Head of caudate nucleus (tissue), 42 donors: ENCODE results near the gene C2CD2.

ENCODE experiments used
- DNase-seq, 42 donors: peaks; one replicate each; pipeline versions ENCODE4 v3.0.0 to v3.0.0-alpha.2; 2020 to 2021; ENCODE audit warnings: mixed read lengths in 7 of 42
- intact Hi-C: fragments of 100-400 bp; cut with DNase I; formaldehyde crosslinking; loops from one replicate; pipeline ENCODE4 v1.15.0; 2022

C2CD2 gene

GRCh38 chr21:41883582-41883981 is 70.2 kb downstream of the C2CD2 start:
- intact Hi-C loops = no loop called here
- no peak for DNase-seq

DNA sequence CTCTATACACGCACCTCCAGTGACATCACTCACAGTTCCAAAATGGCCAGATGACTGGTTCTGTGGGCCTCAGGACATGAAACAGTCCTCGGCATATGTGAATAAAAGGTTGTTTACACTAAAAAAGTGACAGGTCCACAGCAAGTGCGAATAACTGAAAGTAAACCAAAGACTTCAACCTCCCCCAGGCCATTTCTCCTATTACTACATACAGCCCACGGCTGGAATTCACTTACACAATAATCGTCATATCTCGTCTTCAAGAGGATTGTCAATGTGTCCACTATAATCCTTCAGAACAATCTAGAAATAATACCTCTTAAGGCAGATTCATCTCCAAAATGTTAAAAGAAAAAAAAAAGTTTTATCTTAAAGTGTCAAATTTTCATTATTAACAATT is 72.8 kb downstream of the C2CD2 start:
- intact Hi-C loops = no loop called here
- no peak for DNase-seq

DNA sequence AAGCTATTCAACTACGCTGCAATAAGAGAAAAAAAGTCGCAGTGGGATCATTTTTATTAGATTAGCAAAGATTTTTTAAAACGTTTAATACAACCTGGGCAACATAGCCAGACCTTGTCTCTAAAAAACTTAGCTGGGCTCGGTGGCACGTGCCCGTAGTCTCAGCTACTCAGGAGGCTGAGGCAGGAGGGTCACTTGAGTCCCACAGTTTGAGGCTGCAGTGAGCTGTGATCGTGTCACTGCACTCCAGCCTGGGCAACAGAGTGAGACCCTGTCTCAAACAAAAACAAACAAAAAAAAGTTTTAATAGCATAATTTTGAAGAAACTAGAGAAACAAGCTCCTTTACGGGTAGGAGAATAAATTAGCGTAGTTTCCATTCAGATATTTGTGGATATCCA is 73.7 kb downstream of the C2CD2 start:
- DNase-seq = no peak
- intact Hi-C loops = no loop called here

GRCh38 chr21:41879190-41879998 is 74.4 kb downstream of the C2CD2 start, which contains the start of gene PRDM15:
Gene PRDM15 (minus strand): TSS chr21:41879344. CDS start chr21:41860363, 18,981 bp downstream.
- peak; percentile 63 to 94 (median 87) for DNase-seq
- intact Hi-C loops = loop anchor here (5.0 kb wide), 2 partner anchors 68 to 123 kb away; no protein-coding TSS in a partner anchor

DNA sequence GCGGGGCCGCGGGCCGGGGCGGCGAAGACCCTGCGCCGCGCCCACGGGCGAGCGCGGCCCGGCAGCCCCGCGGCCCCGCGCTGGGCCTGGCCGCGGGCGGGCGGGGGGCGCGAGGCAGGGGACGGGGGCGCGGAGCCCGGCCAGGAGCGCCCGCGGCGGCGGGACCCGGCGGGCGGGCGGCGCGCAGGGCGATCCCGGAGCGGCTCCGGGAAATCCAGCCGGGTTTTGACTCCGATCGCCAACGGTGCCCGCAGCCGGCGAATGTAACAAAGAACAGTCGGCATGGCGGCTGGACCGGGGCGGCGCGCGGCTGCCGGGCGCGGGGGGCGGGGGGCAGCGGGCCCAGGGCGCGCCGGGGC is 75.0 kb downstream of the C2CD2 start:
- DNase-seq = peak; percentile 52 to 93 (median 84)
- intact Hi-C loops = loop anchor here (5.0 kb wide), 2 partner anchors 68 to 123 kb away; no protein-coding TSS in a partner anchor

DNA sequence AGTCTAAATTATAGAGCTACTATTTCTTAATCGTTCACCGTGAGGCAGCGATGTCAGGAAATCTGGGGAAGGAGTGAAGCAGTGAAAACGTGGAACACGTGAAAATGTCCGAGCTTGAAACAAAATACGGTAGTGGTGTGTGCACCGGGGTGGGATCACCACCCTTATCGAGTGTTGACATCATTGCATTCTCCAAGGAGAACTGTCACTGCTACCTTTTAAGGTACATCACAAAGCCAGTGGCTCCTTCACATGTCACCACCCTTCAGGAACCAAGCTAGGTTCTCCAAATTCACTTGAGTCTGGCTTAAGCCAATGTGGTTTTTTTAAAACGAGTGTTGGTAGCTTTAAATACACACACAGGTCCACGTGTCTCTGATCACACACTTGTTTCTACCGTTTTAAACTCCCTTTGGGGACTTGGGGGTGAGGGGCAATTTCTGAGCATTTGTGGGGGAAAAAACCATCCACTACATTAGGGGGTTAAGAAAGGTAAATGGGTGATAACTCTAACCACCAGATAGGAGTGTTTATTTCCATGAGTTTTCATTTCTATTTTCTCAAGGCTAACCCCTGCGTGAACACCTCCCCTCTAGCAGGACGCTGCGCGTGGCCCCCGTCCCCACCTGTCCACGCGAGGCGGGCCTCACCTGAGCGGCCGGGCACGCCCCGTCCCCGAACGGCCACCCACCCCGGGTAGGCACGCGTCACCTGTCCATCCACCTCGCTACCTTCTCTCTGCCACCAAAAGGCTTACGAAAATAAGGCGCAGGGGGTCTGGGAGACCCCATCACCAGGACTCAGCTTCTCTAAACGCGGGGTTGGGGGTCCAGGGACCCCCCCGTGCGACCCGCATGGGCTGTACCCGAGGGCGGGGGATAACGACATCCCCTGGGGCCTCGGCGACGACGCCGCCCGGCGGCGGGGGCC is 75.7 kb downstream of the C2CD2 start:
- intact Hi-C loops = loop anchor here (5.0 kb wide), 2 partner anchors 69 to 124 kb away; no protein-coding TSS in a partner anchor

DNA sequence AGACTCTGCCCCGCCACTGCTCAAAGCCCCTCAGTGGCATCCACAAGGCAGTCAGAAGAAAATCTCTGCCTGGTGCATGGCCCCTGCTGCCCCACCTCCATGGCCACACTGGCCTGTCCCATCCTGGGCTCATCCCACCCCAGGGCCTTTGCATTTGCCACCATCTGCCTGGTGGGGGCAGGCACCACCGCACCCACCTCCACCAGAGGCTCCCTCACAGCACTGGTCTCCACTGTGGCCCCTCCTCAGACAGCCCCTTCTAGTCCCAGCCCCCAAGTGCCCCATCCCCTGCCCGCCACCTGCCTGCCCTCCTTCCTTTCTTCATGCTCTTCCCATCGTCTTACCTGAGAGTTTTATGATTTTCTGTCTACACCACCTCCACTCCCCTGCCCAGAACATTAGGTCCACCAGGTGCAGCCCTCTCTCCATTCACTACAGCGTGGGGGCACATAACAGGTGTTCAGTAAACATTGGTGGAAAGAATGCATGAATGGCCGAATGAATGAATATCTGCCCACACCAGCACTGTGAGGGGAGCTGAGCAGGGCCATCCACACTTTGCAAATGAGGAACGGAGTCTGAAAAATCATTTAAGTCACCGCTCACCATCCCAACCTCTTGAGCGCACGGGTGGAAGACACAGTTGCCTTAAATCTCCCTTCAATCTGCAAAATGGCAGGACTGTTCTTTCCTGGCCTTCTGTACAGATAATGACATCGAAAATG is 76.7 kb downstream of the C2CD2 start:
- intact Hi-C loops = loop anchor here (5.0 kb wide), 2 partner anchors 70 to 125 kb away; no protein-coding TSS in a partner anchor
- no peak for DNase-seq

More for the DNA sequence above, 75.7 kb downstream of the C2CD2 start:
- DNase-seq = peak in 26 of 42 donors; percentile 14 to 62 (median 36)

- intact Hi-C loops = loop anchor here (5.0 kb wide), 2 partner anchors 71 to 126 kb away; no protein-coding TSS in a partner anchor
- DNase-seq = no peak
Measured at GRCh38 chr21:41876396-41876795, 77.4 kb downstream of the C2CD2 start.

DNA sequence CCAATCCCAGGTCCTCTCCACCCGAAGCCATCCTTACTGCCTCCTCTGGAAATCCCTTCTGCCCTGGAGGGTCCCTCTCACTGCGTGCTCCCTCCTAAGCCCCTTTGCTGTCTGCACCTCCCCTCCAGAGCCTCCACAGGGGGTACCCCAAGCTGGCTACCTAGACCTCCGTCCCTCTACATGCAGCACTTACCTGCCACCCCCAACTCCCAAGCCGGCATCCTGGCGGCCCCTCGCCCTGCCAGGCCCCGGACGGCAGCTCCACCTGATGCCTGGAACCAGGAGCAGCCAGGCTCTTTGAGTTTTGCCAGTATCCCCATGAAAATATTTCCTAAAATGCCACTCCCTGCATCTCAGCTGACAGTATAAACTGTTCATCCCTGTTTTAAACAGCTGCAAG is 78.7 kb downstream of the C2CD2 start:
- no peak for DNase-seq
- intact Hi-C loops = loop anchor here (5.0 kb wide), 2 partner anchors 72 to 127 kb away; no protein-coding TSS in a partner anchor

DNA sequence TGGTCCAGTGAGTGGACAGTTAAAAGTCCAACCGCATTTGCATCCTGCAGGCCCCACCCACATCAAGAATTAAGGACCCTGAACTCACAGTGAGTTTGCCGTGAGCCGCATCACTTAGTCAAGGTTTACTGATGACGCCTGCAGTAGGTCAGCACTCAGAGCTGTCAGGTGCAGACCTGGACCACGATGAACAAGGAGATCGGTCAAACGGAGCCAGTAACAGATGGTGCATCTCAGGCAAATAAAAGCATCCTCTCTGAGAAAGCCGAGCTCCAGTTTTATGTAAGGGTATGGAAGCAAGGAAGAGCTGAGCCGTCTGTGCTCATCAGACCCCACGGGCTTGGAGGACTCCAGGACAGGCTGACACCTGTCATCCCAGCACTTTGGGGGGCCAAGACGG is 79.2 kb downstream of the C2CD2 start:
- DNase-seq = no peak
- intact Hi-C loops = loop anchor here (5.0 kb wide), 2 partner anchors 73 to 128 kb away; no protein-coding TSS in a partner anchor

DNA sequence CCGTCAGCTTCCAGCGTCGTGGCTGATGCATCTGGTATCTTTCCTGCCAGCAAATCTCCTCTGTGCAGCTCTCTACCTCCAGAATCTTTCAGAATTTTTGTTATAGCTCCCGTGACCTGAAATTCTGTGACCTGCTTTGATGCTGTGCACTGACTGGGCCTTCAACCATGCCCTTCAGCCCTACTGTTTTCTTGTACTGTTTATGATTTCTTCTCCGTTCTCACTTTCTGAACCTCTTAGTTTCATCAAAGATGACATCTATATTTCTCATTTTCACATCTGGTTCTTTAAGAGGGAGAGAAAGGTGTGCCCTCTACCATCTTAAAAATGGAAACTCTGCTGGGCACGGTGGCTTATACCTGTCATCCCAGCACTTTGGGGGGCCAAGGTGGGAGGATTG is 80.4 kb downstream of the C2CD2 start:
- intact Hi-C loops = no loop called here
- no peak for DNase-seq

DNA sequence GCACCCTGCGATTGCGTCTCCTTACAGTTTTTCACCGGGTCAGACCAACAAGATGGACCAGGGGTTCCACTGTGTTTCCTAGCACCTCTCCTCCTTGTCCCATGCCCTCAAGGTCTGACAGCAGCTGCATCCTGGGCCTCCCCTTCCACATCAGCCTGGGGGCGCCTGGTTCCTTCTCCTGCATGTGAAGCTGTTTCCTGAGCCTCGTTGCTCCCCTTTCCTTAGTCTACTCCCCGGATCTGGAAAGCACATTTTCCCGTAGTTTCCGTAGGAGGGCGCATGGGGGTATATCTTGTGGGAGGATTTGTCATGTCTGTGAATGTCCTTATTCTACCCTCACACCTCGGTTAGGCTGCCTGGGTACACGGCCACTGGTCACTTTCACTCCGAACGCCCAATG is 80.8 kb downstream of the C2CD2 start:
- intact Hi-C loops = no loop called here
- peak in 25 of 42 donors; percentile 16 to 61 (median 36) for DNase-seq

- intact Hi-C loops = no loop called here
Measured at GRCh38 chr21:41871293-41872030, 82.4 kb downstream of the C2CD2 start.

DNA sequence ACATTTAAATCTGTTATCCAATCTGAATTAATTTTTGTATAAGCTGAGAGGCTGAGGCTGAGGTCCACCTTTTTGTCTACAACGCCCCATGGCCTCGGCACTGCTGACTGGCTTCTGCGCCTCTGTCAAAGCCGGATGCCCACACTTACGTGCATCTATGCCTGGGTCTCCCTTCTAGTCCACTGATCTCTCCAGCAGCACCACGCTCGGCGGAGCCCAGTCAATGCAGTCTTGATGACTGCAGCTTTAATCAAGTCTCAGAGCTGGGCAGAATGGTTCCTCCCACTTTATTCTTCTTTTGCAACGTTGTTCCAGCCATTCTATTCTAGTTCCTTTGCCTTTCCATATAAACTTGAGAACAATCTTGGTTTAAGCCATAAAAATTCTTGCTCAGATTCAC is 84.0 kb downstream of the C2CD2 start:
- no peak for DNase-seq
- intact Hi-C loops = no loop called here

More at GRCh38 chr21:41871293-41872030, 82.4 kb downstream of the C2CD2 start:
- DNase-seq = no peak

- intact Hi-C loops = no loop called here
- DNase-seq = no peak
Measured at GRCh38 chr21:41868062-41868710, 85.6 kb downstream of the C2CD2 start.

- intact Hi-C loops = no loop called here
- DNase-seq = no peak
Measured at GRCh38 chr21:41867313-41867712, 86.5 kb downstream of the C2CD2 start.

GRCh38 chr21:41866274-41866809 is 87.5 kb downstream of the C2CD2 start:
- no peak for DNase-seq
- intact Hi-C loops = no loop called here
